LNCaP clone FGC (cell line): ENCODE data around the gene SLC2A2.
"Not testable (repeated sequence)": the region's sequence is repeated elsewhere in the genome, so short reads cannot be mapped to it uniquely, and the experiment has no call there.

Source experiments
- DNase-seq: peaks from one replicate; pipeline ENCODE4 v3.0.0-alpha.2; 2011; ENCODE audit warnings: low read depth
- H3K4me3 ChIP-seq: 2 replicates; pipeline ENCODE4 v1.5.1; 2011; ENCODE audit warnings: mild to moderate bottlenecking, low read depth, low read length, control low read depth
- CTCF ChIP-seq: IDR thresholded peaks from 2 replicates; pipeline ENCODE4 v1.5.1; 2012; ENCODE audit warnings: mild to moderate bottlenecking; ENCODE audit not compliant: control insufficient read depth, insufficient read depth; ENCODE audit errors: extremely low read depth

SLC2A2 gene

DNA sequence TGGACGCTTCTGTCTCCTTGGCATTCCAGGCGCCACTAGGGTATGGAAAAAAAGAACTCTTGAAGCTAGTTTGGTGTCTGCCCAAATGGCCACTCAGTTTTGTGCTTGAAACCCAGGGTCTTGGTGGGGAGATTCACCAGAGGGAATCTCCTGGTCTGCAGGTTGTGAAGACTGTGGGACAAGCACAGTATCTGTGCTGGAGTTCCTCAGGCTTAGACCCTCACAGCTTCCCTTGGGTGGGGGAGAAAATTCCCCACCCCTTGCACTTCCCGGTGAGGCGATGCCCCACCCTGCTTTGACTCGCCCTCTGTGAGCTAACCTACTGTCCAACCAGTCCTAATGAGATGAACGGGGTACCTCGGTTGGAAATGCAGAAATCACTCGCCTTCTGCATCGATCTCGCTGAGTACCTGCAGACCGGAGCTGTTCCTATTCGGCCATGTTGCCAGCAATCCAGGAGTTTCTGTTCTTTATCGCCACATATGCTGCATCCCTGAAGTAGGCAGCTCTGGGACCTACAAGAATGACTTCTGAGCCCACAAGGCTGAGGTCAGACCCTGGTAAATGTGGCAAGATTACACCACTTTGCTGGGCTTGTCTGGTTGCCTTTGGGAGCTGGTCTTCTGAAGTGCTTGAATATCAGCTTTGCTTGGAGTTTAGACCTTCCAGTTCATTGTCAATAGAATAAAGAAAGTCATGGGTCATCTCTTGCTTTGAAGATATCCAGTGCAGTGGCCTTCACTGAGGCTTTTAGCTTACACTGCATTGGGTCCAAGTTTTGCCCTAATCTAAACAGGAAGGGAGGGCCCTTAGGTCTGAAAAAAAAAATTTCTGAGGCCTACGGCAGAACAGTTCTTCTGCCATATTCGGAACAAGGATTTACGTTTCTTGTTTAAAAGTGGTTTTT is 51.0 kb downstream of the SLC2A2 start:
- DNase-seq = no peak
- no peak overlapping the region for H3K4me3 ChIP-seq
- no peak for TF ChIP-seq CTCF

DNA sequence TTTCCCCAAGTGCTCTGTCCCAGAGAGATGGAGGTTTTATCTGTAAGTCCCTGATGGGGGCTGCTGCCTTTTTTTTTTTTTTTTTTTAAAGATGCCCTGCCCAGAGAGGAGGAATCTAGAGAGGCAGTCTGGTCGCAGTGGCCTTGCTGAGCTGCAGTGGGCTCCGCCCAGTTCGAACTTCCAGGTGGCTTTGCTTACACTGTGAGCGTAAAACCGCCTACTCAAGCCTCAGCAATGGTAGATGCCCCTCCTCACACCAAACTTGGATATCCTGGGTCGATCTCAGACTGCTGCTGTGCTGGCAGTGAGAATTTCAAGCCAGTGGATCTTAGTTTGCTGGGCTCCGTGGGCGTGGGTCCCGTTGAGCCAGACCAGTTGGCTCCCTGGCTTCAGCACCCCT is 51.6 kb downstream of the SLC2A2 start:
- TF ChIP-seq CTCF = no peak
- no peak overlapping the region for H3K4me3 ChIP-seq
- no peak for DNase-seq

DNA sequence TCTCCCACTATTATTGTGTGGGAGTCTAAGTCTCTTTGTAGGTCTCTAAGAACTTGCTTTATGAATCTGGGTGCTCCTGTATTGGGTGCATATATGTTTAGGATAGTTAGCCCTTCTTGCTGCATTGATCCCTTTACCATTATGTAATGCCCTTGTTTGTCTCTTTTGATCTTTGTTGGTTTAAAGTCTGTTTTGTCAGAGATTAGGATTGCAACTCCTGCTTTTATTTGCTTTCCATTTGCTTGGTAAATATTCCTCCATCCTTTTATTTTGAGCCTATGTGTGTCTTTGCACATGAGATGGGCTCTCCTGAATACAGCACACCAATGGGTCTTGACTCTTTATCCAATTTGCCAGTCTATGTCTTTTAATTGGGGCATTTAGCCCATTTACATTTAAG is 53.6 kb downstream of the SLC2A2 start:
- H3K4me3 ChIP-seq, DNase-seq: not testable (repeated sequence)

DNA sequence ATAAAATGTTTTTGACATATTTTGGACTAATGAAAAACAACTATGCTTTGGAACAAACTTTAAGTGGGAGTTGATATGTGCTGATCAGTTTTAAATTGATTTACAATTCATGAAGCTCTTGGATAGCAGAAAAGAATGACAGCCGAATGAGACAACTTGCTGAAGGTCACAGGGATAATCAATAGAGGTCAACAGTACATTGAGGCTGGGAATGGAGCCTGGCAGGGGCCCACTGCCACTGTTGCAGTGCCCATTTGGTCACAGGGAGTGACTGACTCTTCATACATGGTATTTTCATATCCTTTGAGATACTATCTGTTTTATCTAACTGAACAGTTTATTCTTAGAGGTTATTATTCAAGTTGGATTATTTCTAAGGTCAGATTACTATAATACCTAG is 59.4 kb downstream of the SLC2A2 start:
- no peak for TF ChIP-seq CTCF
- DNase-seq = no peak
- H3K4me3 ChIP-seq = no peak overlapping the region

DNA sequence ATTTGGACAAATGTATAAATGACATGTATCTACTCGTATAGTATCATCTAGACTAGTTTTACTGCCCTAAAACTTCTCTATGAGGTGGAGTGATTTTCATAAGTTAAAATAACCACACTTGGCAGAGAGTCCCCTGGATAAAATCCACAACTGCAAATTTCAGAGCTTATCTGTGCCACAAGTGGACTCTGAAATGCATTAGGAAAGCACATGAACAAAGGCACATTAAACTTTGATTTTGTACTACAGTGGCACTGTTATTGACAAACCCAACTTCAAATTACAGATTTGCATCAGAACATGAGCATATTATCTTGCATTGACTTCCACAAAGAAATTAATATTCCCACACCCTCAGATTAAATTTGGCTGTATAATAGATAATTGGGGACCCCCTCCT is 60.0 kb downstream of the SLC2A2 start:
- H3K4me3 ChIP-seq = no peak overlapping the region
- TF ChIP-seq CTCF = no peak
- no peak for DNase-seq

- no peak for TF ChIP-seq CTCF
- DNase-seq = no peak
- no peak overlapping the region for H3K4me3 ChIP-seq
Observed at GRCh38 chr3:170962411-170962810, 64.1 kb downstream of the SLC2A2 start.

- H3K4me3 ChIP-seq = no peak overlapping the region
- DNase-seq = no peak
- TF ChIP-seq CTCF = peak; percentile 61
Observed at GRCh38 chr3:170961616-170962400, 64.7 kb downstream of the SLC2A2 start.
